Hindlimb muscle (tissue), 1 donor: Measurements from ENCODE around the gene NLGN1. TPM values are rescaled to one million over a fixed set of nuclear protein-coding genes. Genes with fewer than 3 reads are reported as not detected.
A peak's percentile ranks its signal among the peaks of the same experiment; 100 is the strongest.

Experiments
- DNase-seq: peaks from one replicate; pipeline ENCODE4 v3.0.0-alpha.2; 2013
- polyA plus RNA-seq: library from polyadenylated mRNA; unstranded; fragments of 120-200 nt; gene quantifications from one replicate; pipeline ENCODE4 v1.2.1, GENCODE V29; 2013; ENCODE audit not compliant: insufficient read length

The NLGN1 gene
- polyA plus RNA-seq, 1 donor: 1.0 TPM

DNA sequence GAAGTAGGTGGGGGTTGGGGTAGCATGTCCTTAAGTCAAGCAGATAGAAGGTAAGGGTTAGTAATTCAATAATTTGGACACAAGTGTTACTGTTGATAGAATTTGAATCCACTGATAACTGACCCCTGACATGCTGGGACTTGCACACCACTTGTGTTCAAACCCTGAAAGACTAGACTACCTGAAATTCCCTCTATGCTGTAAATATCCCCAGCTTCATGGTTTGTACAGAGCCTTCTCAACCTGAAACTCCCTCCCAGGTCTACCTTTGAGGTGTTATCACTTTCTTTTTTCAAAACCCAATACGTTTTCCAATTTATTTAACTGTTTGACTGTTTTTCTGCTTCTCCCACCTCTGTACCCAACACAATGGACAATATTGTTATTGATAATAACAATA, 459.6 kb downstream of the NLGN1 start:
- DNase-seq: no peak

GRCh38 chr3:173862701-173863100, 465.2 kb downstream of the NLGN1 start:
- no peak for DNase-seq

DNA sequence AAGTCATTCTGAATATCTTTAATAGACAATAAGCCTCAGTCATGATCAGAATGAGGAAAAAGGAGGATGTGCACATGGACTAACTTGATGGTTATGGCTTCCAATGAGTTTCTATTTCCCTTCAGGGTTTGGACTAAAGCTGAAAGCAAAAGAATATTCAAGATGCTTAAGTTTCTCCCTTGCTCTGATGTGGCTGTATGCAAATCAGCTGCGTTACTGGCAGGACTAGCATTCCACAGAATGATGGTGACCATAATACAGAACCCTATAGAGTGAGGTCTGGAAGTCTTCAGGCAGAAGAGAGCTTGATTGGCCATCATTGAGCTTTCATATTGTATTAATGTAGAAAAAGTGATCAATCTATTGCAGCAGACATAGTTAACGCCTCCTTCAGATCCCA, 466.0 kb downstream of the NLGN1 start:
- no peak for DNase-seq

GRCh38 chr3:173865900-173866498, 468.5 kb downstream of the NLGN1 start:
- no peak for DNase-seq

GRCh38 chr3:173869766-173870165, 472.2 kb downstream of the NLGN1 start:
- no peak for DNase-seq

DNA sequence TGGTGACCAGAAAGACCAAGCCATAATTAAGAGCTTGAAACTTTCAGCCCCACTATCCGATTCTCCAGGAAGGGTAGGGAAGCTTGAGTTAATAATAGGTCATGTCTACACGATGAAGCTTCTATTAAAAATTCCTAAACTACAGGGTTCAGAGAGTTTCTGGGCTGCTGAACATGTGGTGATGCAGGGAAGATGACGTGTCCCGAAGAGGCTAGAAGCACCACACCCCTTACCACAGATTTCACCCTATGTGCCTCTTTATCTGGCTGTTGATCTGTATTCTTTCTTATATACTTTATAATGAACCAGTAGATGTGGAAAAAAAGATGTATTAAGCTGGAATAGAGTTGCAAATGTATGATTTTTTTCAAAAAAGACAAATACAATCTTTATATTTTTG, 473.4 kb downstream of the NLGN1 start:
- no peak for DNase-seq

GRCh38 chr3:173875790-173876189, 478.2 kb downstream of the NLGN1 start:
- no peak for DNase-seq

- no peak for DNase-seq
Measured at GRCh38 chr3:173876476-173876875, 478.9 kb downstream of the NLGN1 start.

- DNase-seq: no peak
Measured at GRCh38 chr3:173887888-173888287, 490.3 kb downstream of the NLGN1 start.

- no peak for DNase-seq
Measured at GRCh38 chr3:173889596-173889995, 492.1 kb downstream of the NLGN1 start.

DNA sequence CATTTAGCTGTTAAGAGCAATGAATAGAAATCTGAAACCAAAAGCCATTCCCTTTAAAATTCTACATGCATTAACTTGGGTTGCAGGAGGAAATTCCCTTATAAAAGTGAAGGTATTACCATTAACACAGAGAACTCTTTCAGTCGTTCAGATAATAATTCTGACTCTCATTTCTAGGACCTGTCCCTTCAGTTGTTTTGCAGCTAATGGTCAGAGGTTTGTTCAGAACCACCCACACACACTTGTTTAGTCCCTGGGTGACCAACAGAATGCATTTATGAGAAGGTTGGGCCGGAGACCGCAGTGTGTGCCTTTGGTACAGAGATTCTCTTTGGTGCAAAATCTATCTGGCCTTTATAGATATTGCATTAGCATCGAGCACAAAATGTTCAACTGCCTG, 492.5 kb downstream of the NLGN1 start:
- no peak for DNase-seq

- no peak for DNase-seq
Measured at GRCh38 chr3:173891272-173892100, 493.9 kb downstream of the NLGN1 start.

- no peak for DNase-seq
Measured at GRCh38 chr3:173892547-173892946, 495.0 kb downstream of the NLGN1 start.

- no peak for DNase-seq
Measured at GRCh38 chr3:173893066-173893465, 495.5 kb downstream of the NLGN1 start.

DNA sequence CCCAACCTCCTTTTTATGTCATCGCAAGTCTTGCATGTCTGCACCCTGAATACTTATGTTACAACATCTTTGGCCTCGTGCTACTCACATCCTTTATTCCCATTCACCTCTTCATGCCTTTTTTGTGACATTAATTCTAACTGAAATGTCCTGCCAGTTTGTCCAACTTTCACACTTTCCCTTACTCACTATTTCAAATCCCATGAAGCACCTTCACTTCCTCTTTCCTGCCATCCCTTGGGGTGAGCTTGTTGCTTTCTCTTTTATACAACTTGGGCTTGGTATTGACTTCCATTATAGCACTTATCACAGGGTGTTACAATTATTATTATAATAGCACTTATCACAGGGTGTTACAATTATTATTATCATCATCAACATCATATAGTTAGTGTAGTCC, 496.3 kb downstream of the NLGN1 start:
- DNase-seq: no peak

- no peak for DNase-seq
Measured at GRCh38 chr3:173897631-173898030, 500.1 kb downstream of the NLGN1 start.

- DNase-seq: no peak
Measured at GRCh38 chr3:173901649-173902048, 504.1 kb downstream of the NLGN1 start.

- no peak for DNase-seq
Measured at GRCh38 chr3:173902401-173902800, 504.9 kb downstream of the NLGN1 start.

DNA sequence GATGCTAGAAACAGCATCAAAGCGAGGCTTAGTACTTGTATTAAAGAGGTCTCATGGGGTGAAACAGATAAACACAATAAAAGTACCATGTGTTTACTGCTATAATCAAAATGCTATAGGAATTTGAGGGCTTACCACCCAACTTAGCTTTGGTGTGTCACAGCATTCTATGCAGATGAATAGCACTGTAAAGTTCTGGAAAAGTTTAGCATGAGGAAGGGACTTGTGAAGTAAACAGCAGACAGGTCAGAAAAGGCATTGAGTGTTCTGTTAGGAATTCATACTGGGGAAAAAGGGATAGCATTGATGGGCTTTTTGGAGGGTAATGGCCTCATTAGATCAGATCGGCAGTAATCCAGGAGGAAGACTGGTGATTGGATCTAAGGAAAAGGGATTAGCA, 505.3 kb downstream of the NLGN1 start:
- no peak for DNase-seq

GRCh38 chr3:173905381-173905780, 507.8 kb downstream of the NLGN1 start:
- no peak for DNase-seq

DNA sequence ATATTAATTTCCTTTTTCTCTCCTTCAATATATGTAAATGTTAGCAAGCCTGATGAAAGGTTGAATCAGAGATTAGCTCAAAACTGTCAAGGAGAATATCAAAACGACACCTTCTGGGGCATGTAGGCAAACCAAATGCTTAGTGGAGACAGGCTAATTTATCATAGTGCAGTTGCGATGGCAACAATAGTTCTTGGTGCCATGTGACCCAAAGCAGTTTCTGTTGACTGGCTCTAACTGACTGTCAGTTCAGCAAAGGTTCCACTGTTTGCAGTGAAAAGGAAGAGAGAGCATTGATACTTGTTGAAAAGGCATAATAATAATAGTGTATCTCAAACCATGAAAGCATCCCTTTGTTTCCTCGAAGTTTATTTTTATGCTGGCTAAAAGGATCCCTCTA, 513.9 kb downstream of the NLGN1 start:
- DNase-seq: no peak

DNA sequence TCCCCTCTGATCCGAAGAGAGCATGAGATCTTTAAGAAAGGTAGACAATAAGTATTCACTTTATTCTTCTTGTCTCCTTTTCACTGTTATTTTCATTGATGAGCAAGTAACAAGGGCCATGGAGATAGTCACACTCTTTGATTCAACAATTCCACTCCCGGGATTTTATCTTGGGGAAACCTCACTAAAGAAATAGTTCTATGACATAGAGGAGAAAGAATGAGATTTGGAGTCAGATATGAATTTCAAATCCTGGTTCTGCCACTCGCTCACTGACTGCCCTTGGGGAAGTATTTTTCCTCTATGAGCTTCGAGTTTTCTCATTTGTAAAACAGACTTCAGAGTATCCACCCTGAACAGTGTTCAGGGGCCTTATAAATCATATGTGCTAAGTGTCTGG, 514.6 kb downstream of the NLGN1 start:
- no peak for DNase-seq

- peak; percentile 31 for DNase-seq
Measured at GRCh38 chr3:173913397-173913796, 515.9 kb downstream of the NLGN1 start.

DNA sequence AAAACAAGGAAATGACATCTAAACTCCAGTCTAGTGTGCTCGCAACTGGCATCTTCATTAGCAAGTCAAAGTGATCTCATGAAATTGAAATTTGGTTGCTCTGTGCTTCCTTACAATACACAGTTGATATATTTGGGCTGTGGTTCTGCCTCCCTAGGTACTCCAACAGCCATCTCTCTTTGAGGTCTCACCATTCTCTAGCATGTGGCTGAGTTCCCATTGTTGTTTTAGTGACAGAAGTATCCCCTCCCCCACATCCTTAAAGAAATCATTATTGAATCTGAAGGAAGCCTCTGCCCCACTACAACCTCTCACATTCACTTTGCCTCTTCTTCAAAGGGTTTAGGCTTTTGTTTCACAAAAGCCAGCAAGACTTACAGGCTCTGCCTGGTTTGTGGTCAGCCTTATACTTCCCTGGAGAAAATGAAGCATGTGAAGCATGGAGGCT, 516.5 kb downstream of the NLGN1 start:
- DNase-seq: no peak
